ENCODE results near the gene ARHGAP24.

Gene ARHGAP24

DNA sequence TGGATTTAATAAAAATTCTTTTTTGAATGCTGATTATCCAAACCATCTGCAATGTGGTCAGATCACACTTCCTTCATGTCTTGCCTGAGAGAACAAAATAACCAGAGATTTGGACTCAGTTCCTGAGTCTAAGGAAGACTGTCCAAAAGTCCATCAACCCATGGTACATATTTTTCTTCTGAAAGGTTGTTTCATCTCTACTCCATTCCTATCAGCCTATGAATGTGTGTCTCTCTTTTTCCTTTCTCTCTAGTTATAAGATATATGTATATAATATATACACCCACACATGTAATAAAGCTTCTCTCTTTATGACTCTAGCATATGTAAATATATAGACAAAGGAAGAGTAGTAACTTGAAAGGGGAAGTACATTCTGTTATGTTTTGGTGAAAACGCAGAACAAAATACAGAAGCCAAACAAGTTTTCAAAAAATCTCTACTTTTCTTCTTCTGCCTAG is 226.9 kb downstream of the ARHGAP24 start:
- no peak for TF ChIP-seq TEAD4 (IDR thresholded peaks at IDR 0.05)
- no peak for TF ChIP-seq EP300 (IDR thresholded peaks at IDR 0.05; ENCODE audit: borderline replicate concordance)
- TF ChIP-seq YY1 (IDR thresholded peaks at IDR 0.05; ENCODE audit: low read depth) = no peak
- TF ChIP-seq, protein P1, sequence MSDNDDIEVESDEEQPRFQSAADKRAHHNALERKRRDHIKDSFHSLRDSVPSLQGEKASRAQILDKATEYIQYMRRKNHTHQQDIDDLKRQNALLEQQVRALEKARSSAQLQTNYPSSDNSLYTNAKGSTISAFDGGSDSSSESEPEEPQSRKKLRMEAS (IDR thresholded peaks at IDR 0.05) = no peak
- no peak for TF ChIP-seq CREB1 (IDR thresholded peaks at IDR 0.05; ENCODE audit: low read depth)
- no peak for TF ChIP-seq EGR1 (IDR thresholded peaks at IDR 0.05)
- TF ChIP-seq FOXM1 (IDR thresholded peaks at IDR 0.05; ENCODE audit: borderline replicate concordance, low read depth) = no peak

DNA sequence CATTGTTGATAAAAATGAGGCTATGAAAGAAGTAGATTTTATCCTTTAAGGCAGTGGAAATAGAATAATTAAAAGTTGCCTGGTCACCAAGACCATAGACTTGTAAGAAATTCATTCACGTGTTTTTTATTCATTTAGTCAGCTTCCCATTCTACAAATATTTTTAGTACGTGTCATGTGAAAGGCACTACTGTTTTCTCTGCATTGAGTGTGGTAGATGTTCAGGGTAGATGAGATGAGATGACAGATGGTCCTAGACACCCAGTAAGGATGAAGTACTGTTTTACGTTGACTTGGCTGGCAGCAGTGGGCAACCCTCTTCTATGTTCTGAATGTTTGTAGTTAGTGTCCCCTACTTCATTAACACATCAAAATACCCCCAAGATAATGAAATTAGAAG is 228.1 kb downstream of the ARHGAP24 start:
- no peak for TF ChIP-seq NFIC (IDR thresholded peaks at IDR 0.05)

DNA sequence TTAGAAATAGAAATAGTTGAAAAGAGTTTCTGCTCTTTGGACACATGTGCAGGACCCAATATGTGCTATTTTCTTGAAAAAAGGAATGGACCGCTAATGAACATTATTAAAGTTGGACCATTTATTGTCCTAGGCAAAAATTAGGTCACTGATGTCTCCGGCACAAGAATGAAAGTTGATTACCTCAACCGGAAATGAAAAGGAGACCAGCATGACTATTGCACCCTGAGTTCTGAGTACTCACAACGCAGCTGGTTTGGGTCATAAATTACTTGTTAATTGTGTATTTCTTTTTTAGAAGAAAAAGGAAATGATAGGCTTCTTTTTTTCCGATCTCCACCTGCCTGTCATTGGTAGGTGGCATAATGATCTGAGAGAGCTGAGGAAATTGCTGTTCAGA is 232.7 kb downstream of the ARHGAP24 start:
- TF ChIP-seq RAD21 (IDR thresholded peaks at IDR 0.05; ENCODE audit: low read depth) (no peak), TEAD4 (IDR thresholded peaks at IDR 0.05) (no peak), EGR1 (IDR thresholded peaks at IDR 0.05) (no peak), YY1 (IDR thresholded peaks at IDR 0.05; ENCODE audit: low read depth) (no peak), ZBTB7A (IDR thresholded peaks at IDR 0.05; ENCODE audit: low read depth) (no peak), TCF12 (IDR thresholded peaks at IDR 0.05; ENCODE audit: low read depth) (no peak), TAF1 (IDR thresholded peaks at IDR 0.05; ENCODE audit: low read depth) (no peak), FOXM1 (IDR thresholded peaks at IDR 0.05; ENCODE audit: borderline replicate concordance, low read depth) (no peak), NFIC (IDR thresholded peaks at IDR 0.05) (no peak), CREB1 (IDR thresholded peaks at IDR 0.05; ENCODE audit: low read depth) (no peak)
- TF ChIP-seq, protein P1 (IDR thresholded peaks at IDR 0.05) = no peak
- TF ChIP-seq, protein P2, sequence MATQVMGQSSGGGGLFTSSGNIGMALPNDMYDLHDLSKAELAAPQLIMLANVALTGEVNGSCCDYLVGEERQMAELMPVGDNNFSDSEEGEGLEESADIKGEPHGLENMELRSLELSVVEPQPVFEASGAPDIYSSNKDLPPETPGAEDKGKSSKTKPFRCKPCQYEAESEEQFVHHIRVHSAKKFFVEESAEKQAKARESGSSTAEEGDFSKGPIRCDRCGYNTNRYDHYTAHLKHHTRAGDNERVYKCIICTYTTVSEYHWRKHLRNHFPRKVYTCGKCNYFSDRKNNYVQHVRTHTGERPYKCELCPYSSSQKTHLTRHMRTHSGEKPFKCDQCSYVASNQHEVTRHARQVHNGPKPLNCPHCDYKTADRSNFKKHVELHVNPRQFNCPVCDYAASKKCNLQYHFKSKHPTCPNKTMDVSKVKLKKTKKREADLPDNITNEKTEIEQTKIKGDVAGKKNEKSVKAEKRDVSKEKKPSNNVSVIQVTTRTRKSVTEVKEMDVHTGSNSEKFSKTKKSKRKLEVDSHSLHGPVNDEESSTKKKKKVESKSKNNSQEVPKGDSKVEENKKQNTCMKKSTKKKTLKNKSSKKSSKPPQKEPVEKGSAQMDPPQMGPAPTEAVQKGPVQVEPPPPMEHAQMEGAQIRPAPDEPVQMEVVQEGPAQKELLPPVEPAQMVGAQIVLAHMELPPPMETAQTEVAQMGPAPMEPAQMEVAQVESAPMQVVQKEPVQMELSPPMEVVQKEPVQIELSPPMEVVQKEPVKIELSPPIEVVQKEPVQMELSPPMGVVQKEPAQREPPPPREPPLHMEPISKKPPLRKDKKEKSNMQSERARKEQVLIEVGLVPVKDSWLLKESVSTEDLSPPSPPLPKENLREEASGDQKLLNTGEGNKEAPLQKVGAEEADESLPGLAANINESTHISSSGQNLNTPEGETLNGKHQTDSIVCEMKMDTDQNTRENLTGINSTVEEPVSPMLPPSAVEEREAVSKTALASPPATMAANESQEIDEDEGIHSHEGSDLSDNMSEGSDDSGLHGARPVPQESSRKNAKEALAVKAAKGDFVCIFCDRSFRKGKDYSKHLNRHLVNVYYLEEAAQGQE (IDR thresholded peaks at IDR 0.05; ENCODE audit: low read depth) = no peak

DNA sequence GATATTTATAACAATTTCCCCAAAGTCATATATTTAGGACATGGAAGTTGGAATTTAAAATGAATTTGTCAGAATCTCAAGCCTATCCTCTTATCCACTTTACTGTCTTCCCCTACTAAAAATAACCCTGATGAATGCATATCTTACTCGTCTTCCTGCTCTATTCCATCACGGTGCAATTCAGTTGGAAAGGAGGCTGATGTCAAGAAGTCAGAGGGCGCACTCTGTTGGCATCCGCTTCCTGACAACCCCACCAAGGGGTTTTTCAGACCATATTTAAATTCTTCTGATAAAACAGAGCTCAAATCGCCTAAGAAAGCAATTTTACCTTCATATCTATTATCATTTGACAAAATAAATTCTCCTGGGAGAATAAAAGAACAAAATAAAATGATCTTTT is 233.5 kb downstream of the ARHGAP24 start:
- TF ChIP-seq TCF12 (IDR thresholded peaks at IDR 0.05; ENCODE audit: low read depth) = no peak
- TF ChIP-seq, protein P2 (IDR thresholded peaks at IDR 0.05; ENCODE audit: low read depth) = no peak
- TF ChIP-seq CREB1 (IDR thresholded peaks at IDR 0.05; ENCODE audit: low read depth) = no peak
- TF ChIP-seq CEBPB (IDR thresholded peaks at IDR 0.05) = no peak
- TF ChIP-seq YY1 (IDR thresholded peaks at IDR 0.05; ENCODE audit: low read depth) = no peak
- no peak for TF ChIP-seq RAD21 (IDR thresholded peaks at IDR 0.05; ENCODE audit: low read depth)
- no peak for TF ChIP-seq FOXM1 (IDR thresholded peaks at IDR 0.05; ENCODE audit: borderline replicate concordance, low read depth)
- no peak for TF ChIP-seq USF1 (IDR thresholded peaks at IDR 0.05)
- TF ChIP-seq ZBTB7A (IDR thresholded peaks at IDR 0.05; ENCODE audit: low read depth) = no peak
- no peak for TF ChIP-seq TEAD4 (IDR thresholded peaks at IDR 0.05)

- TF ChIP-seq CREB1 (IDR thresholded peaks at IDR 0.05; ENCODE audit: low read depth) (no peak), TAF1 (IDR thresholded peaks at IDR 0.05; ENCODE audit: low read depth) (no peak), EP300 (IDR thresholded peaks at IDR 0.05; ENCODE audit: borderline replicate concordance) (no peak), USF1 (IDR thresholded peaks at IDR 0.05) (no peak), NFIC (IDR thresholded peaks at IDR 0.05) (no peak), YY1 (IDR thresholded peaks at IDR 0.05; ENCODE audit: low read depth) (no peak), EGR1 (IDR thresholded peaks at IDR 0.05) (no peak), RAD21 (IDR thresholded peaks at IDR 0.05; ENCODE audit: low read depth) (no peak), CEBPB (IDR thresholded peaks at IDR 0.05) (no peak), TCF12 (IDR thresholded peaks at IDR 0.05; ENCODE audit: low read depth) (no peak), TEAD4 (IDR thresholded peaks at IDR 0.05) (no peak), ZBTB7A (IDR thresholded peaks at IDR 0.05; ENCODE audit: low read depth) (no peak), FOXM1 (IDR thresholded peaks at IDR 0.05; ENCODE audit: borderline replicate concordance, low read depth) (no peak)
- TF ChIP-seq, protein P1 (IDR thresholded peaks at IDR 0.05) = no peak
- TF ChIP-seq, protein P2 (IDR thresholded peaks at IDR 0.05; ENCODE audit: low read depth) = no peak
Observed at GRCh38 chr4:85713005-85713404, 238.1 kb downstream of the ARHGAP24 start.
